ENCODE results near the gene RPIA.
"Not testable (repeated sequence)": the region's sequence is repeated elsewhere in the genome, so short reads cannot be mapped to it uniquely, and the experiment has no call there.

RPIA gene

DNA sequence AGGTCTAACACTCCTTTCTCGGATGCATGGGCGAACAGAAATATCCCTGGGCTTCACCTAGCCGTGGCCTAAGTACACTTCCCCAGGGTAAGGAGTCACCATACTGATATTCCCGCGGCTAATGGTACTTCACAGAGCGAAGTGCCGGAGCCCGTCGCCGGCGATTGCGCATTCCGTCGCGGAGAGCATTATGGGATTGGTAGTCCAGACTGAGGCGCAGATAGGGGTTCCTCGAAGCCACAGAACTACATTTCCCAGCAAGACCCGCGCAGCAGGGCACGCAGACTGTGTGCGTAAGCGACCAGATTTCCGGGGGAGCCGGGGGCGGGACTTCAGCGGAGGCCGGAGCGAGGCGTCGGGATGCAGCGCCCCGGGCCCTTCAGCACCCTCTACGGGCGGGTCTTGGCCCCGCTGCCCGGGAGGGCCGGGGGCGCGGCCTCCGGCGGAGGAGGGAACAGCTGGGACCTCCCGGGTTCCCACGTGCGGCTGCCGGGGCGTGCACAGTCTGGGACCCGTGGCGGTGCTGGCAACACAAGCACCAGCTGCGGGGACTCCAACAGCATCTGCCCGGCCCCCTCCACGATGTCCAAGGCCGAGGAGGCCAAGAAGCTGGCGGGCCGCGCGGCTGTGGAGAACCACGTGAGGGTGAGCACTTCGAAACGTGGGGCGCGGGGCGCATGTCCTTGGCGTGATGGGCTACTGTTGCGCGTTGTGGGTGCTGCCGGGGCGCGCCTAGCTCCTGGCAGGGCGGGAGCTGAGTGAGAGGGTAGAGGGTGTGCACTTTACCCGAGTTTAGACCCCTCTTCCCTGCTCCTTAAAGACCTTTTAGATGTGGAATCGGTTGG, at the start of gene RPIA:
Gene RPIA, plus strand, starts transcription at position 335 of the 845 bp plus-strand sequence. Its CDS starts 26 bp downstream, at position 361.
- H3K4me3 ChIP-seq (ENCODE audit: low read depth, low read length) = peak within 1 kb of the TSS; percentile 84

DNA sequence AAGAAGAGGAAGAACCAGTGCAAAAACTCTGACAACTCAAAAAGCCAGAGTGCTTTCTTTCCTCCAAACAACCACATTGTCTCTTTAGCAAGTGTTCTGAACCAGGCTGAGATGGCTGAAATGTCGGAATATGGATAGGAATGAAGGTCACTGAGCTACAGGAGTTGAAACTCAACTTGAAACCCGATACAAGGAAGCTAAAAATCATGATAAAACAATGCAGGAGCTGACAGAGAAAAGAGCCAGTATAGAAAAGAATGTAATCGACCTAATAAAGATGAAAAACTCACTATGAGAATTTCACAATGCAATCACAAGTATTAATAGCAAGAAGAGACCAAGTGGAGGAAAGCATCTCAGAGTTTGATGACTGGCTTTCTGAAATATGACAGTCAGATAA, 49.2 kb upstream of the RPIA start:
- no peak overlapping the region for H3K4me3 ChIP-seq (ENCODE audit: low read depth, low read length)

DNA sequence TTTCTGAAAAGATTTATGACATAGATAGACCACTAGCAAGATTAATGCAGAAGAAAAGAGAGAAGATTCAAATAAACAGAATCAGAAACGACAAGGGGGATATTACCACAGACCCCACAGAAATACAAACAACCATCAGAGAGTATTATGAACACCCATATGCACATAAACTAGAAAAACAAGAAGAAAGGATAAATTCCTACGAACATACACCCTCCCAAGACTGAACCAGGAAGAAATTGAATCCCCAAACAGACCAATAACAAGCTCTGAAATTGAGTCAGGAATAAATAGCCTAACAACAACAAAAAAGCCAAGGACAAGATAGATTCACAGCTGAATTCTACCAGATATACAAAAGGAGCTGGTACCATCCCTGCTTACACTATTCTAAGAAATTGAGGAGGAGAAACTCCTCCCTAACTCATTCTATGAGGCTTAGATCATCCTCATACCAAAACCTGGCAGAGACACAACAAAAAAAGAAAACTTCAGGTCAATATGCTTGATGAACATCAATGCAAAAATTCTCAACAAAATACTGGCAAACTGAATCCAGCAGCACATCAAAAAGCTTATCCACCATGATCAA, 46.1 kb upstream of the RPIA start:
- H3K4me3 ChIP-seq (ENCODE audit: low read depth, low read length) = not testable (repeated sequence)

DNA sequence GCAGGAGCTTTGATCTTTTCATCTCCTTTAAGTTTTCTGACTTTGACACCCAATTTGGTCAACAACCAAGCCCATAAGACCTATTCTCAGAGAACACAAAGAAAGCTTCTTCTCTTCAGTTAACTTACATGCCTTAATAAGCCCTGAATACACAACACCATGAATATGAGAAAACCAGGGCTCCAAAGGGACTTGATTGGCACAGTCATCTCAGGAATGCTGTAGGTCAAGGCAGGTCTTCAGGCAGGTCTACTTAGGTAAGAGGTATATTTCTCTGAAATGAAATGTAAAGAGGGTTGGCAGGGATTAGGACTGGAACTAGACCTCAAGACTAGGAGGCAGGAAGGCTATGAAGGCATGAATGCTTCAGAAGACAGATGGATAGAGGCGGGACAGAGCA, 39.8 kb upstream of the RPIA start:
- no peak overlapping the region for H3K4me3 ChIP-seq (ENCODE audit: low read depth, low read length)

DNA sequence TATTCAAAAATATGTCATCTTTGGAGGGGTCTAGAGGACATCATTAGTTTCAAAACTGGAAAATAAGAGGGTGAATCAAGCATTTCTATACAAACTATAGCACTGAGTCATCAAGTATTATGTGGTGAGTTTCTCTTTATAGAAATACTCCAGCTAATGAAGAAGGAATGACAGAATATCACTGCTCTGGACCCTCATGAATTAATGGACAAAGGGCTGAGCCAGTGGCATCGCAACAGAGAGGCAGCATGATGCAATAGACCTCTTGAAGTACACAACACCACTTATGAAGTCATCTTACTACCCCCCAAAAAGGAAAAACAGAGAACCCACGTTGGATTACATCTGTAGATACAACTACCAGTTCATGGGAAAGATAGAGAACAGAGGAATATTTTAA, 36.8 kb upstream of the RPIA start:
- no peak overlapping the region for H3K4me3 ChIP-seq (ENCODE audit: low read depth, low read length)

DNA sequence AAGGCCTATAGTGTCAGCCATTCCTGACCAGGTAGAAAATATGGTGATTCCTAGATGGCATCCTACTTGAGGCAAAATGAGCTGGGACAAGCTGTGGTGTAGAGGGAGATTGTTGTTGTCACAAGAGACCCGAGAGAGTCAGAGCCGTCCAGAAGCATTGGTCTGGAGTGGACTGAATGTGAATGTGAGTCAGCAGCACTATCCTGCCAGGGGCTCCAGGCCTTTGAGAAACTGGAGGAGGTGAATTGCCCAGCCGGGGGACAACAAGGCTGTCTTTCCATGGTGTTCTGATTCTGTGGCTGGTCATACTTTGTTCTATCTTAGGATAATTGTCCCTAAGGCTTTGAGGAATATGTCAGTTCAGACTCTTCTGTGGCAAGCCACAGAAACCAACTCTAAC, 34.8 kb upstream of the RPIA start:
- no peak overlapping the region for H3K4me3 ChIP-seq (ENCODE audit: low read depth, low read length)

DNA sequence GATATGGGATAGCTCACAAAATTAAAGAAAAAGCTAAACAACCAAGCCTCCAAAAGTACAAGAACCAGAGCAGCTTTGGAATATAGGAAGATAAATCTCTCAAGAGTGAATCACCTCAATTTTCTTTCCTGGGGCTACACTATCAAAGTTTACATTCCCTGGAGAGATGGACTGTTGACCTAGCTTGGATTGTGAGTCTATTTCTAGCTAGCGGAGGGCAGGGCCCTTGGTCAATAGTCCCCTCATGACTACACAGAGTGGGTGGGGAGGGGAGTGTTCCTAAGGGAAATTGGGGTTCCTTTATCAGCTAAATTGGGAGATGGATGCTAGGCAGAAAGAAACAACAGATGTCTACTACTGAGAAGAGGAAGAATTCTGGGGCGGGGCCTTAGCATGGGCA, 34.3 kb upstream of the RPIA start:
- H3K4me3 ChIP-seq (ENCODE audit: low read depth, low read length) = no peak overlapping the region

DNA sequence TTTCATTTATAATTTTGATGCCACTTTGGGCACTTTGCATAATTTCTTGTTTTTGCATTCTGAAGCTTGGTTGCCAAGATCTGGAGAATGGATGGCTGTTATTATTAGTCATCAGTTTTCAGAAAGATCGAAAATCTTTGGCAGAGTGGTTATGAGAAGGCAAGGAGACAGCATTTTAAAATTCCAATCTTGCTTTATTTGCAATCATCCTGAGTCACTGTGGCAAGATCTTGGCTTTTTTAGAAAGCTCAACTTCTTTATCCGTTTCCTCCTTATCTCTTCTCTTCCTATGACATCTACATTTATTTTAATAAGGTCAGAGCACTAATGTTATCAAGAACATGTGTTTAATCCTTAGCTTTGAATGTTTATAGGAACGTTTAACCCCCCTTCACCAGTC, 33.1 kb upstream of the RPIA start:
- H3K4me3 ChIP-seq (ENCODE audit: low read depth, low read length) = no peak overlapping the region

DNA sequence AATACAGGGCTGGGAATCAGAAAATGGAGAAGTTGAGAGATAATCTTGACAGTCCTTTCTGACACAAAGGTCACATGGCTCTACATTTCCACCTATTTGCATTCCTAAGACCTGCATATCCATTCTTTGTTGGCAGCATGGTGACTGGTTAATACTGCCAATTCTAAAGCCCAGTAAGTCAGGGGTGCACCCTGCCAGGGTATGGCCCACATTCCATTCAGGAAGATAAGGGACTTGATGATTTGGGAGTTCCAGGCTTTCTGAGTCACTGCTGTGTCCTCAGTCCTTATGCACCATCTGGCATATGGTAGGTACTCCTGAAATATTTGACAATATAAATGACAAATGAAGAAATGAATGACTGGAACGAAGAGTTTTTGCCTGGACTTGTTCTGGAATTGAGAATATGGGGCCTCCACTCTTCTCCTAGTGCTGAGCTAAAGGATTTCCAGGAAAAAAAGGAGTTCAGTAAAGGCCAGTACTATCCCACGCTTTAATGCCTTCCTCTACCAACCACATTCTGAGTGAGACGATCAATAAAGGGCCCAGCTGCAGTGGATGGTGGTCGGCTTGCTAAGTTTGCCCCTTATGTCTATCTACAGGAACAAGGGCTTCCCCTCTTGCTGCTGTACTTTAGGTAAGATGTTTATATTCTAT, 32.5 kb upstream of the RPIA start:
- no peak overlapping the region for H3K4me3 ChIP-seq (ENCODE audit: low read depth, low read length)

DNA sequence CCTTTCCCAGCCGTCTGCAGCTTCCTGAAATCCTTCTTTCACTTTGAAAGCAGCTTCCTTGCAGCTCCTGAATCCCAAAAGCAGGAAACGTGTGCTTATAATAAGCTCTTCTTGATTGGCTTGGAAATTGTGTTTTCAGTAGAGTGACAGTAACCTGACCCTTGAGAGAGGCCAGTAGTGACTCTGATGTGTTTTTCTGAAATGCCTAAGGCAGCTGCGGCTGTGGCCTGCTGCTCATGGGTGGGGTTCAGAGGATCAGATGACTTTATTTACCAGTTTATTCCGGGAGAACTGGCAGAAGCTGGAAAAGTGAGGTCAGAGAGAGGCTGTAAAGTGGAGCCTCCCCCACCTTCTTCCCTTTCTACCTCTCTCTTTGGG, 31.9 kb upstream of the RPIA start:
- H3K4me3 ChIP-seq (ENCODE audit: low read depth, low read length) = no peak overlapping the region

DNA sequence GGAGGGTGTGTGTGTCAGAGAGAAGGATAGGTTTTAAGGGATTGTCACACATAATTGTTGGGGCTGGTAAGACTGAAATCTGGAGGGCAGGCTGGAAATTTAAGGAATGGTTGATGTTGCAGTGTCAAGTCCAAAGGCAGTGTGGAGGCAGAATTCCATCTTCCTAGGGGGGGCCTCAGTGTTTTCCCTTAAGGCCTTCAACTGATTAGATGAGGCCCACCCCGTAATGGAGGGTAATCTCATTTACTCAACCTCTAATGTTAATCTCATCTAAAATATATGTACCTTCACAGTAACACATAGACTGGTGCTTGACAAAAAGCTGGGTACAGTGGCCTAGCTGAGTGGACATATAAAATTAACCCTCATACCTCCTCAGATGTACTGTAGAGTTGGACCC, 30.9 kb upstream of the RPIA start:
- H3K4me3 ChIP-seq (ENCODE audit: low read depth, low read length) = no peak overlapping the region

DNA sequence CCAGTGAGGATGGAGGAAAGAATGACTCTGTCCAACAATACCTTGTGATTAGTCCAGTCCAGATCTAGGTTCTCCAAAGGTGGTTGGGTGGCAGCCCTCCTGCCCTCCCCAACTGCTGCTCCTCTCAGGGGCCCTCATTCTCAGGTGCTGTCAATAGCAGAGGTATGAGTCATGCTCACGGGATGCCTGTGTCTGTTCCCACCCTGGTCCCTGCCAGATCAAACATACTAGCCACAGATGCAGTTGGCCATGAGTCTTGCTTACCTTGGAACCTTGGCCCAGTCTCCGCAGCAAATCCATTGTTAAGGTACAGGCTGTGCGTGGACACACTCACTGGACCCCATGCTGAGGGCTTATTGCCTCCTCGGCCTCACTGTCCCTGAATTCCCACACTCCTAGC, 24.9 kb upstream of the RPIA start:
- H3K4me3 ChIP-seq (ENCODE audit: low read depth, low read length) = no peak overlapping the region

DNA sequence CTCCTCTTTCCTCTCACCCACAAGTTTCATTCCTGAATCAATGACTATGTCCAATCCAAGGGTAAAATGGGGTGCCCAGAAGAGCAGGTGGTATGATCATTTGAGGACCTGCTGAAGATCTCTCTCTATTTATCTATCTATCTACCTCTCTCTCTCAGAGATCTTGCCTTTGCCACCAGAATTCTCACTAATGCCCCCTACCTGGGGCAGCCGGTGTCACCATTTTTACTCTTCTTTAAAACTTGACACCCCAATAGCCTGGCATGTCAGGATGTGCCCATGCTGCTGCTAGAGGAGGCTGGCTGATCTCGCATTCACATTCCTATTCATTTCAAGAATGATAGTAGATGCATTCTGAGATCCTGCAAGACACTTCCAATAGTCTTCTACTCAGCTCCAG, 24.3 kb upstream of the RPIA start:
- H3K4me3 ChIP-seq (ENCODE audit: low read depth, low read length) = no peak overlapping the region

DNA sequence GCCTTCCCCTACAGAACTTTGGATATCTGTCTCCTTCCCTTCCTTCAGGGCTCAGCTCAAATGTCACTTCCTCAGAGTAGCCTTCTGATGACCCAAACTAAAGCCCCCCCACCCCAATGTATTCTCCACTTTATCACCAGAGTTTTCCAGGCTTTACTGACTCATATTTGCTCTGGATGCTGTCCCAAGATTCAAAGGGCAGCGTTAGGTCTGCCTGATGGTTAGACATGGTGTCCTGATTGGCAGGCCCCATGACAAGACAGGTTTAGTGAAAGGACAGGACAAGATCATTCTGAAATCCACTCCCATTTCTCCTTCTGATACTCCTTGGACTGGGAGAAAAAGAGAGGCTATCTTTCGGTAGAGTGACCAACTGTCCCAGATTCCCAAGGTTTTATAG, 22.6 kb upstream of the RPIA start:
- no peak overlapping the region for H3K4me3 ChIP-seq (ENCODE audit: low read depth, low read length)

DNA sequence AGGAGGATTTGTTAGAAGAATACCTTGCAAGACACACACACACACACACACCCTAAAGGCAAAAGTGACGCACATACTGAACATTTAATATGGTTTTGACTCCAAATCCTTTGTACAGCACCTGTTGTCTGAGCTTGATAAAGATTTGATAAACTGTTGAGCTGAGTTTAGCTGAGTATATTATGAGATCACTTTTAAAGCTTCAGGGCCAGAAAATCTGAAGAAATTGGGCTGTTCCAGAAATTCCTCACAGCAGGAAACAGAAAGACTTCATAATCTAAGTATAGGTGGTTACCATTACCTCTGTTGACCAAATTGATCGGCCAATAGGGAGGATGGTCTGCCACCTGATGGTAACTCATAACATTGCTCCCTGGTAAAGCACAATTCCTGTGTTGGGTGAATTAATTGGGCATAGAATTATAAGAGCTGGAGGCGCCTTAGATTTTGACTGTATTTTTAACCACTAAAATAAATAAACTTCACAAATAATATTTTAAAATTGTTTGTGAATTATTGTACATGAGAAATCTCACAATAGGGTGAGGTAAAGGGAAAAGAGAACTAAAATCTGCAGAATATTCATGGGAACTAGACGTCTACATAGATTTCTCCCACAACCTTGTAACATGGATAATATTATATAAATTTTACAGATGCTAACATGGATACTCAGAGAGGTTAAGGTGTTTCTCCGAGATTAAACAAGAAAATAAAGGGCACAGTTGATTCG, 21.8 kb upstream of the RPIA start:
- H3K4me3 ChIP-seq (ENCODE audit: low read depth, low read length) = no peak overlapping the region

DNA sequence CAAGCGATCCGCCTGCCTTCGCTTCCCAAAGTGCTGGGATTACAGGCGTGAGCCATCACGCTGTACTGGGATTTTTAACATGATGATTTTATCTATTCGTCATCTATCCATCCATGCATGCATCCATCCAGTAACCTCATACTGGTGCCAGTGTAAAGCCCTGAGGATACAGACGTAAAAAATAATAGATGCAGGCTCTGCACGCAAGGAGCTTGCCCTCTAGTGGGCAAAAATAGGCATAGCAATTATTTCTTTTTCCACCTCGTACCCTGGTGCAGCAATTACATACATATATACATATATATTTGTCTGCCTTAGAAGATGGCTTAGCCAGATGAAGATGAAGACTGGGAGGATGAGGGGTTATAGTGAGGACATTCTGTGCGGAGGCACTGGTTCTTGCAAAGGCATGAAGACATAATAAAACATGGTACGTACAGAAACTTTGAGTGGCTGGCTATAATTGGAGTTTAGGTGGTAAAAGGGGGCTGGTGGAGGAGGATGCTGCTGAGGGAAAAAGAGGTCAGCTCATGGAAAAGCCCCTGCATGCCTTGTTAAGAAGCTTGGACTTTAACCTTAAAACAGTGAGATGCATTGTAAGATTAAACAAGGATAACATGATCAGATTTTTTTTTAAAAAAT, 19.6 kb upstream of the RPIA start:
- no peak overlapping the region for H3K4me3 ChIP-seq (ENCODE audit: low read depth, low read length)

DNA sequence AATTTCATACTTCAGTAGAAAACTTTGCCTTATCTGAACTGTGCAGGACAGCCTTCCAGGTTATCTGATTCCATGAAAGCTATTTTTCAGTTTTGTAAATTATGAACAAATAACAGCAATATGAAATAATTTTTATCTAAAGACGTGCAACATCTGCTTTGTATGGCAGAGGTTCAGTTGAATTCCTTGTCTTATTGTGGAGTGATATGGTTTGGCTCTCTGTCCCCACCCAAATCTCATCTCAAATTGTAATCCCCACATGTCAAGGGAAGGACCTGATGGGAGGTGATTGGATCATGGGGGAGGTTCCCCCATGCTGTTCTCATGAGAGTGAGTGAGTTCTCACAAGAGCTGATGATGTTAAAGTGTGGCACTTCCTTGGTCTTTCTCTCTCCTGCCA, 18.1 kb upstream of the RPIA start:
- H3K4me3 ChIP-seq (ENCODE audit: low read depth, low read length) = no peak overlapping the region

DNA sequence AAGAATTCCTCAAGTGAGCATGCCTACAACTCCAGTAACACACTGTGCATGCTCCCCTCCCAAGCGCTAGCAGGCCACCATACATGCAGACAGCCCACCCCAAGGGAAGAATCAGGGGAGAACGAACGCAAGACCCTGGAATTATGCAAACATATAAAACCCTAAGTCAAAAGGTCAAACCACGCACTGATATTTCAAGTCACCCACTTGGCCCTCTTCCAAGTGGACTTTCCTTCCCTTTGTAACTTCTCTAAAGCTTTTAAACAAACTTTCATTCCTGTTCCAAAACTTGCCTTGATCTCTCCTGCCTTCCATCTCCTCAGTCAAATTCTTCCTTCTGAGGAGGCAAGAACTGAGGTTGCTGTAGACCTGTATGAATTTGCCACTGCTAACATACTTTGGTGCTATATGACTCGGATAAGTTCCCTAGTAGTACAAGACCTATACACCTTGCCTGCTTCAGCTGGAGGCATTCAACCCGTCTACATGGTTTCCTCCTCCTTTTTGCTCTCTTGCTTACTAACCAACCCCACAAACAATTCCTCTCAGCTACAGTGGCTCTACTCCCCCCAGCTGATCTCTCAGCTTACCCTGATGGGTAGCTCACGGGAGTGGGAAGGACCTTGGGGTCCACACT, 11.1 kb upstream of the RPIA start:
- H3K4me3 ChIP-seq (ENCODE audit: low read depth, low read length) = no peak overlapping the region

DNA sequence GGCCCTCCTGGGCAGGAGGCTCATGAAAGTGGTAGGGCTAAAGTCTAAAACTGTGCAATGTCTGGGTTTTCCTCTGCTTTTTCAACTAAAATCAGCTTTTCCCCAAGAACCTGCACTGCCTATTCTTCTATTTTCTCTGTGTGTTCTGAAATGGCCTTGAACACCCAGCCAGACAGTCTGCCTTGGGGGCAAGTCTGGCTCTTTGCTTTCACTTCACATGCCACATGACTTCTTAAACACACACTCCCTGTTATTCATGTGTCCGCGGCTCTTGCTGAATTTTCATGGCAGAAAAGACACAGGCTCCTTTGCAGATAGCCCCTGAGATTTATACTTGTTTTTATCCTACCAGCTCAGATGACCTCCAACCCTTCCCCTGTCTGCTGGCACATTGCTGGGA, 10.6 kb upstream of the RPIA start:
- no peak overlapping the region for H3K4me3 ChIP-seq (ENCODE audit: low read depth, low read length)

DNA sequence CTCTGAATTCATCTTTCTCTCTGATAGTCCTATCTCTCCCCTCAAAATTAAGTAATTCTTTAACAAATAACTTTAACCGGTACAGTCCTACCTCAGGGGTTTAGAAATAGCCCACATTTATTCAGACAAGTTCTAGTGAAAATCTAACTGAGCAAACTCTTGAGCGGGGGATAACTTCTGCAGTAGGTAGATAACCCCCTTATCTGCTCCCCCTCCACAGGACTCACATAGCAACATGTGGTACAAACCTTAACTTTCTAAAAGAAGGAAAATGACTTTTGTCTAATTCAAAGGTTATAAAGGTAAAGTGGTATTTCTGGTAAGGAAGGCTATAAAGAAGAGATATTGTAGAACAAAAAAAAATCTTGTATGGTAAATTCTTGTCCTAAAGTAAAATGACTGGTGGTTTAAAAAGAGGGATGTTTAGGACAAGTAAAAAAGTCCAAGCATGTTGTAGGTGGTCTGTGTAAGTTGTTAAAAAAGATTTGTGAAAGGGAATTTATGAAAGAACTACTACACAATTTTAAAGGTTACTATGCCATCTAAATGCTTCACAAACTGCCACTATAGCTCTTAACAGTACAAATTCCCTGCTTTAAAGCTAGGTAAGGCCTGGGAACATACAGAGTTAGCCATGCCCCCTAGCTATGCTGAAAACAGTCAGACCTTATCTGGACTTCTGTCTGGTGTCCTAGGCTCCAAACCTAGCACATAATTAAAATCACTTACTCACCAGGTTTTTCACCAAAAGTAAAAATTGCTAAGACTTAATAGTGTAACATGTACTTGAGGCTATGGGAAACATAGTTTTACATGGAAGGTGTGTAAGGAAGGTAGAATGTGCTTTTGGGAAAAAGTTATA, 8.1 kb upstream of the RPIA start:
- H3K4me3 ChIP-seq (ENCODE audit: low read depth, low read length) = no peak overlapping the region

All from iPS-11a (cell line).